ENCODE results near the gene KRTAP4-7.
"Not testable (repeated sequence)": the region's sequence is repeated elsewhere in the genome, so short reads cannot be mapped to it uniquely, and the experiment has no call there.

KRTAP4-7 gene

GRCh38 chr17:41042953-41043352 is 41.0 kb upstream of the KRTAP4-7 start:
- Histone ChIP-seq H3F3A (ENCODE audit: insufficient read depth, low read length) (no peaks in the 10 kb centered on the region), H3K36me3 (ENCODE audit: insufficient read depth, low read length) (no peaks in the 10 kb centered on the region), H3K27me3 (ENCODE audit: insufficient read depth, low read length) (no peaks in the 10 kb centered on the region), H3K27ac (ENCODE audit: low read depth, low read length, poor library complexity, severe bottlenecking) (no peak overlapping the region), H3K4me1 (ENCODE audit: insufficient read depth, low read length, severe bottlenecking) (no peaks in the 10 kb centered on the region), H3K79me2 (ENCODE audit: insufficient read depth, low read length) (no peaks in the 10 kb centered on the region), H2AFZ (ENCODE audit: low read length) (no peak overlapping the region), H3K9ac (ENCODE audit: low read length) (no peak overlapping the region), H4K20me1 (ENCODE audit: insufficient read depth, low read length) (no peaks in the 10 kb centered on the region), H3K4me3 (ENCODE audit: low read depth, low read length, poor library complexity, severe bottlenecking) (no peak overlapping the region), H3K9me2 (ENCODE audit: low read depth, low read length) (no peaks in the 10 kb centered on the region), H3K4me2 (ENCODE audit: low read length) (no peak overlapping the region), H3K9me3 (ENCODE audit: low read length) (no peaks in the 10 kb centered on the region)
- TF ChIP-seq, protein P1, sequence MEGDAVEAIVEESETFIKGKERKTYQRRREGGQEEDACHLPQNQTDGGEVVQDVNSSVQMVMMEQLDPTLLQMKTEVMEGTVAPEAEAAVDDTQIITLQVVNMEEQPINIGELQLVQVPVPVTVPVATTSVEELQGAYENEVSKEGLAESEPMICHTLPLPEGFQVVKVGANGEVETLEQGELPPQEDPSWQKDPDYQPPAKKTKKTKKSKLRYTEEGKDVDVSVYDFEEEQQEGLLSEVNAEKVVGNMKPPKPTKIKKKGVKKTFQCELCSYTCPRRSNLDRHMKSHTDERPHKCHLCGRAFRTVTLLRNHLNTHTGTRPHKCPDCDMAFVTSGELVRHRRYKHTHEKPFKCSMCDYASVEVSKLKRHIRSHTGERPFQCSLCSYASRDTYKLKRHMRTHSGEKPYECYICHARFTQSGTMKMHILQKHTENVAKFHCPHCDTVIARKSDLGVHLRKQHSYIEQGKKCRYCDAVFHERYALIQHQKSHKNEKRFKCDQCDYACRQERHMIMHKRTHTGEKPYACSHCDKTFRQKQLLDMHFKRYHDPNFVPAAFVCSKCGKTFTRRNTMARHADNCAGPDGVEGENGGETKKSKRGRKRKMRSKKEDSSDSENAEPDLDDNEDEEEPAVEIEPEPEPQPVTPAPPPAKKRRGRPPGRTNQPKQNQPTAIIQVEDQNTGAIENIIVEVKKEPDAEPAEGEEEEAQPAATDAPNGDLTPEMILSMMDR (IDR thresholded peaks at IDR 0.05; ENCODE audit: low read length), result no peak
- TF ChIP-seq EZH2 (IDR thresholded peaks at IDR 0.05; ENCODE audit: borderline replicate concordance, low read length), result no peak

DNA sequence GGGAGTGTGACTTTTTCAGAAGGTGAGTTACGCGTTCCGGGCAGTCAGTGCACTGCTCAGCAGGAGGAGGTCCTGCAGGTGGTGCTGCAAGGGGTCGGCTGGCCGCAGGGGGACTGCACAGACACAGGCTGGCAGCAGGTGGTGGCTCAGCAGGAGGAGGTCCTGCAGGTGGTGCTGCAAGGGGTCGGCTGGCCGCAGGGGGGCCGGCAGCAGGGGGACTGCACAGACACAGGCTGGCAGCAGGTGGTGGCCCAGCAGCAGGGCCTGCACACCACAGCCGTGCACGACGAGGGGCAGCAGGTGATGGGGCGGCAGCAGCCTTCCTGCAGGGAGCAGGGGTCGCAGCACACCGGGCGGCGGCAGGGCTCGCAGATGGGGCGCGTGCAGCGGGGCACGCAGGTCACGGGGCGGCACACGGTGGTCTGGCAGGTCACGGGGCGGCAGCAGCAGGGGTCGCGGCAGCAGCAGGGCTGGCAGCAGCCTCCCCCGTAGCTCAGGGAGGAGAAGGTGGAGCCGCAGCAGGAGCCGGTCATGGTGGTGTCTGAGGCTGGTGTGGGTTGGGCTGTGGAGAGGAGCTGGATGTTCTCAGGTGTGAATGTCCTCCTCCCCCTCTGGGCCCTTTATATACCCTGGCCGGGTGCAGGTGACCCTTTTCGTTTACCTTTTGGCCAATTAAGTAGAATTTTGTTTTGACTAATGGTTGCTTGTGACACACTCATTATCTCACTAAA is 37.0 kb upstream of the KRTAP4-7 start, which contains the start of gene KRTAP2-1:
Gene KRTAP2-1 (minus strand): TSS at position 582 of the 731 bp plus-strand sequence. CDS start 49 bp downstream, at position 533.
- not testable (repeated sequence) for H4K20me1 ChIP-seq (ENCODE audit: insufficient read depth, low read length); H3K4me3 ChIP-seq (ENCODE audit: low read depth, low read length, poor library complexity, severe bottlenecking); H3F3A ChIP-seq (ENCODE audit: insufficient read depth, low read length); H2AFZ ChIP-seq (ENCODE audit: low read length); H3K36me3 ChIP-seq (ENCODE audit: insufficient read depth, low read length); H3K4me2 ChIP-seq (ENCODE audit: low read length); H3K9ac ChIP-seq (ENCODE audit: low read length); H3K9me2 ChIP-seq (ENCODE audit: low read depth, low read length); H3K27ac ChIP-seq (ENCODE audit: low read depth, low read length, poor library complexity, severe bottlenecking); H3K4me1 ChIP-seq (ENCODE audit: insufficient read depth, low read length, severe bottlenecking); H3K27me3 ChIP-seq (ENCODE audit: insufficient read depth, low read length); H3K9me3 ChIP-seq (ENCODE audit: low read length); H3K79me2 ChIP-seq (ENCODE audit: insufficient read depth, low read length)

GRCh38 chr17:41048441-41048840 is 35.5 kb upstream of the KRTAP4-7 start:
- no peak overlapping the region for H2AFZ ChIP-seq (ENCODE audit: low read length)
- H3K9ac ChIP-seq (ENCODE audit: low read length), result no peak overlapping the region
- no peaks in the 10 kb centered on the region for H4K20me1 ChIP-seq (ENCODE audit: insufficient read depth, low read length)
- H3K9me3 ChIP-seq (ENCODE audit: low read length), result 0 out of 2 replicates have a peak, but pooled peaks cover 2% of the 10 kb centered on the region
- H3K27me3 ChIP-seq (ENCODE audit: insufficient read depth, low read length), result no peaks in the 10 kb centered on the region
- H3K4me2 ChIP-seq (ENCODE audit: low read length), result no peak overlapping the region
- H3K36me3 ChIP-seq (ENCODE audit: insufficient read depth, low read length), result no peaks in the 10 kb centered on the region
- H3K9me2 ChIP-seq (ENCODE audit: low read depth, low read length), result no peaks in the 10 kb centered on the region
- no peaks in the 10 kb centered on the region for H3F3A ChIP-seq (ENCODE audit: insufficient read depth, low read length)
- no peak overlapping the region for H3K27ac ChIP-seq (ENCODE audit: low read depth, low read length, poor library complexity, severe bottlenecking)
- H3K4me1 ChIP-seq (ENCODE audit: insufficient read depth, low read length, severe bottlenecking), result no peaks in the 10 kb centered on the region
- H3K4me3 ChIP-seq (ENCODE audit: low read depth, low read length, poor library complexity, severe bottlenecking), result no peak overlapping the region
- no peaks in the 10 kb centered on the region for H3K79me2 ChIP-seq (ENCODE audit: insufficient read depth, low read length)
- no peak for TF ChIP-seq EZH2 (IDR thresholded peaks at IDR 0.05; ENCODE audit: borderline replicate concordance, low read length)
- TF ChIP-seq, protein P1 (IDR thresholded peaks at IDR 0.05; ENCODE audit: low read length), result no peak

DNA sequence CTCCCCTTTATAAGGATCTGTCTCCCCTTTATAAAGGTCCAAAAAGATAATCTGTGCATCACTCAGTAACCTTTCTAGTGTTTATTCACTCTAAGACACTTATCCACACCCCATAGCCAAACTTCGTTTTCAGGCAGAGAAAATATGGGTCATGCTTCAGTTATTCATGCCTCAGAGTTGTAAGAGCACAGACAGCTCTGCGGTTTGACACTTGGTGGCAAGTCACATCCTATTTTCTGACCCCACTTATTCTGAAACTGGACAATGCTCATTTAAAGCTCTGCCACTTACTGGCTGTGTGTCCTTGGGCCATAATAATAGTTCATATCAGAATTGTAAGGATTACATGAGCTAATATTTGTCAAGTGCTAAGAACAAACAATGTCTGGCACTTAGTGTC is 34.8 kb upstream of the KRTAP4-7 start:
- H3K9me2 ChIP-seq (ENCODE audit: low read depth, low read length), result no peaks in the 10 kb centered on the region
- no peak overlapping the region for H2AFZ ChIP-seq (ENCODE audit: low read length)
- no peak overlapping the region for H3K4me3 ChIP-seq (ENCODE audit: low read depth, low read length, poor library complexity, severe bottlenecking)
- no peaks in the 10 kb centered on the region for H3K4me1 ChIP-seq (ENCODE audit: insufficient read depth, low read length, severe bottlenecking)
- H3K9me3 ChIP-seq (ENCODE audit: low read length), result 0 out of 2 replicates have a peak, but pooled peaks cover 2% of the 10 kb centered on the region
- no peaks in the 10 kb centered on the region for H3K27me3 ChIP-seq (ENCODE audit: insufficient read depth, low read length)
- no peak overlapping the region for H3K27ac ChIP-seq (ENCODE audit: low read depth, low read length, poor library complexity, severe bottlenecking)
- no peaks in the 10 kb centered on the region for H3F3A ChIP-seq (ENCODE audit: insufficient read depth, low read length)
- H3K79me2 ChIP-seq (ENCODE audit: insufficient read depth, low read length), result no peaks in the 10 kb centered on the region
- no peak overlapping the region for H3K4me2 ChIP-seq (ENCODE audit: low read length)
- TF ChIP-seq EZH2 (IDR thresholded peaks at IDR 0.05; ENCODE audit: borderline replicate concordance, low read length), result no peak
- TF ChIP-seq, protein P1 (IDR thresholded peaks at IDR 0.05; ENCODE audit: low read length), result no peak
- no peaks in the 10 kb centered on the region for H4K20me1 ChIP-seq (ENCODE audit: insufficient read depth, low read length)
- no peaks in the 10 kb centered on the region for H3K36me3 ChIP-seq (ENCODE audit: insufficient read depth, low read length)
- H3K9ac ChIP-seq (ENCODE audit: low read length), result no peak overlapping the region
